ENCODE data around the gene GYPA.
A peak's percentile ranks its signal among the peaks of the same experiment; 100 is the strongest.
"Not testable (repeated sequence)": the region's sequence is repeated elsewhere in the genome, so short reads cannot be mapped to it uniquely, and the experiment has no call there.

The GYPA gene

GRCh38 chr4:144140594-144141295, at the start of gene GYPA:
Gene GYPA (minus strand): TSS chr4:144140718. CDS start chr4:144140635, 83 bp downstream.
- not testable (repeated sequence) for H2AFZ ChIP-seq (ENCODE audit: low read length); H3K9me2 ChIP-seq (replicated peaks; ENCODE audit: insufficient read depth, low read length); H3K4me3 ChIP-seq (ENCODE audit: low read length); H3K27ac ChIP-seq (ENCODE audit: low read length); H3K9me3 ChIP-seq (replicated peaks; ENCODE audit: insufficient read depth, low read length); H3K4me2 ChIP-seq (ENCODE audit: low read depth, low read length); H3K27me3 ChIP-seq (replicated peaks; ENCODE audit: insufficient read depth, low read length); H3K4me1 ChIP-seq (ENCODE audit: low read length); H3F3A ChIP-seq (ENCODE audit: insufficient read depth, low read length); H4K20me1 ChIP-seq (ENCODE audit: insufficient read depth, low read length); H3K9ac ChIP-seq (ENCODE audit: low read length); H3K79me2 ChIP-seq (ENCODE audit: low read length); H3K36me3 ChIP-seq (replicated peaks; ENCODE audit: insufficient read depth, low read length)
- peak; percentile 15 for DNase-seq

- H3K4me3 ChIP-seq (ENCODE audit: low read length) = no peak overlapping the region
- no peak overlapping the region for H3K9ac ChIP-seq (ENCODE audit: low read length)
- no peaks in the 10 kb centered on the region for H3K36me3 ChIP-seq (replicated peaks; ENCODE audit: insufficient read depth, low read length)
- TF ChIP-seq CTCF (IDR thresholded peaks at IDR 0.05; ENCODE audit: low read length) = no peak
- TF ChIP-seq EZH2 (optimal IDR thresholded peaks at IDR 0.05; ENCODE audit: low read depth, low read length) = no peak
- no peak for TF ChIP-seq EZH2phosphoT487 (IDR thresholded peaks at IDR 0.05; ENCODE audit: low read length)
- H3K9me2 ChIP-seq (replicated peaks; ENCODE audit: insufficient read depth, low read length) = no peaks in the 10 kb centered on the region
- H3F3A ChIP-seq (ENCODE audit: insufficient read depth, low read length) = no peaks in the 10 kb centered on the region
- H4K20me1 ChIP-seq (ENCODE audit: insufficient read depth, low read length) = no peaks in the 10 kb centered on the region
- no peak overlapping the region for H2AFZ ChIP-seq (ENCODE audit: low read length)
- no peak for DNase-seq
- no peaks in the 10 kb centered on the region for H3K4me1 ChIP-seq (ENCODE audit: low read length)
- H3K27ac ChIP-seq (ENCODE audit: low read length) = no peak overlapping the region
- H3K27me3 ChIP-seq (replicated peaks; ENCODE audit: insufficient read depth, low read length) = no peaks in the 10 kb centered on the region
- no peak overlapping the region for H3K4me2 ChIP-seq (ENCODE audit: low read depth, low read length)
- no peaks in the 10 kb centered on the region for H3K9me3 ChIP-seq (replicated peaks; ENCODE audit: insufficient read depth, low read length)
- H3K79me2 ChIP-seq (ENCODE audit: low read length) = no peaks in the 10 kb centered on the region
These were observed 49.5 kb upstream of the GYPA start for GRCh38 chr4:144190009-144190408.

DNA sequence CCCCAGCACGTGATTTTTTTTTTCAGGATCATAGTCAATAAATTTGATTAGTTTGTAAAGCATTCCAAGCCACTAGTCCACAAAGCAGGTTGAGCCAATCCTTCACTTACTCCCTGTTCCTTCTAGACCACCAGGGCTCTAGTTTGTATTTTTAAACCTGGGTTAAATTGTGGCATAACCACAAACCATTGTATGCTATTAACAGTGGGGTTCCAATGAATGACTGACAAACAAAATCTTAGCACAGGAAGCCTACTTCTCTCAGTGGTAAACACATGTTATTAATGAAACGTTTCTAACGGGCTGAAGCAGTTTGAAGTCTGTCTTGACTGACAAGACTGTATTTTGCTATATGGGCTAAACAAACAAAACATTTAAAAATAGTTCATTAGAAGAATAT, 48.6 kb upstream of the GYPA start:
- no peak for TF ChIP-seq EZH2 (optimal IDR thresholded peaks at IDR 0.05; ENCODE audit: low read depth, low read length)
- no peak for TF ChIP-seq CTCF (IDR thresholded peaks at IDR 0.05; ENCODE audit: low read length)
- no peak for TF ChIP-seq EZH2phosphoT487 (IDR thresholded peaks at IDR 0.05; ENCODE audit: low read length)
- Histone ChIP-seq H3K4me1 (ENCODE audit: low read length) (no peaks in the 10 kb centered on the region), H3K9me2 (replicated peaks; ENCODE audit: insufficient read depth, low read length) (no peaks in the 10 kb centered on the region)

DNA sequence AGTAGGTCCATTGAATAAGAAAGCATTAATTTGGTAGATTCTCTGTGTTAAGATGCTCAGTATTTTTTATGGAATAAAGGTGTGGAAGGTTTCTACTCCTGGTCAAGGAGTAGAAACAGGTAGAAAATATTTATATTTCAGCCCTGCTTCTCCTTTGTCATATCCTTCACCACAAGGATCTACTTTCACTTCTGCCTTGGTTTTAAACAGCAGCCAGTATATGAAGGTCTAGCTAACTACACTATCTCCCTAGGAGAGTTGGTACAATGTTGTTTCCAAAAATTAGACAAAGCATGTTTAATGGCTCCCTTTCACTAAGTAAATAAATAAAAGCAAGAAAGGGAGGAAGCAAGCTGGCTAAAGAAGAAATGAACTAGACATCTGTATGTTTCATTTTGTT, 44.6 kb upstream of the GYPA start:
- Histone ChIP-seq H3K36me3 (replicated peaks; ENCODE audit: insufficient read depth, low read length) (no peaks in the 10 kb centered on the region), H4K20me1 (ENCODE audit: insufficient read depth, low read length) (no peaks in the 10 kb centered on the region), H3K27ac (ENCODE audit: low read length) (no peak overlapping the region), H3K9me3 (replicated peaks; ENCODE audit: insufficient read depth, low read length) (no peaks in the 10 kb centered on the region), H3K4me1 (ENCODE audit: low read length) (no peaks in the 10 kb centered on the region), H3K9ac (ENCODE audit: low read length) (no peak overlapping the region), H3K4me3 (ENCODE audit: low read length) (no peak overlapping the region), H3K79me2 (ENCODE audit: low read length) (no peaks in the 10 kb centered on the region), H3K27me3 (replicated peaks; ENCODE audit: insufficient read depth, low read length) (no peaks in the 10 kb centered on the region), H2AFZ (ENCODE audit: low read length) (no peak overlapping the region), H3K4me2 (ENCODE audit: low read depth, low read length) (no peak overlapping the region), H3K9me2 (replicated peaks; ENCODE audit: insufficient read depth, low read length) (no peaks in the 10 kb centered on the region), H3F3A (ENCODE audit: insufficient read depth, low read length) (no peaks in the 10 kb centered on the region)
- no peak for TF ChIP-seq EZH2phosphoT487 (IDR thresholded peaks at IDR 0.05; ENCODE audit: low read length)
- TF ChIP-seq EZH2 (optimal IDR thresholded peaks at IDR 0.05; ENCODE audit: low read depth, low read length) = no peak
- no peak for TF ChIP-seq CTCF (IDR thresholded peaks at IDR 0.05; ENCODE audit: low read length)
- DNase-seq = no peak

More for the DNA sequence above, 48.6 kb upstream of the GYPA start:
- Histone ChIP-seq H4K20me1 (ENCODE audit: insufficient read depth, low read length) (no peaks in the 10 kb centered on the region), H3K4me3 (ENCODE audit: low read length) (no peak overlapping the region), H3K36me3 (replicated peaks; ENCODE audit: insufficient read depth, low read length) (no peaks in the 10 kb centered on the region), H3K9me3 (replicated peaks; ENCODE audit: insufficient read depth, low read length) (no peaks in the 10 kb centered on the region), H2AFZ (ENCODE audit: low read length) (no peak overlapping the region), H3F3A (ENCODE audit: insufficient read depth, low read length) (no peaks in the 10 kb centered on the region), H3K79me2 (ENCODE audit: low read length) (no peaks in the 10 kb centered on the region), H3K9ac (ENCODE audit: low read length) (no peak overlapping the region), H3K27ac (ENCODE audit: low read length) (no peak overlapping the region), H3K4me2 (ENCODE audit: low read depth, low read length) (no peak overlapping the region), H3K27me3 (replicated peaks; ENCODE audit: insufficient read depth, low read length) (no peaks in the 10 kb centered on the region)
- DNase-seq = no peak
